NCI-H2029 (cell line): ENCODE results near the gene TRAPPC8.
A peak's percentile ranks its signal among the peaks of the same experiment; 100 is the strongest.
"Not testable (repeated sequence)": the region's sequence is repeated elsewhere in the genome, so short reads cannot be mapped to it uniquely, and the experiment has no call there.

ENCODE experiments used
- DNase-seq: peaks from one replicate; lab custom pipeline; 2025; lab: John Stamatoyannopoulos, UW

Gene TRAPPC8

GRCh38 chr18:31857526-31858106 lies 85.3 kb downstream of the TRAPPC8 start:
- DNase-seq, result no peak

GRCh38 chr18:31850844-31851243 lies 92.1 kb downstream of the TRAPPC8 start:
- DNase-seq, result no peak

- no peak for DNase-seq
Observed at GRCh38 chr18:31840499-31840898, 102.4 kb downstream of the TRAPPC8 start.

- no peak for DNase-seq
Observed at GRCh38 chr18:31837879-31838278, 105.0 kb downstream of the TRAPPC8 start.

- DNase-seq, result no peak
Observed at GRCh38 chr18:31835528-31836133, 107.3 kb downstream of the TRAPPC8 start.

GRCh38 chr18:31831903-31832302 lies 111.0 kb downstream of the TRAPPC8 start:
- no peak for DNase-seq

- no peak for DNase-seq
Observed at GRCh38 chr18:31830686-31831085, 112.2 kb downstream of the TRAPPC8 start.

- no peak for DNase-seq
Observed at GRCh38 chr18:31828613-31829012, 114.3 kb downstream of the TRAPPC8 start.

- DNase-seq, result not testable (repeated sequence)
Observed at GRCh38 chr18:31826673-31827325, 116.1 kb downstream of the TRAPPC8 start.

- no peak for DNase-seq
Observed at GRCh38 chr18:31825772-31826171, 117.2 kb downstream of the TRAPPC8 start.

GRCh38 chr18:31821545-31822171 lies 121.3 kb downstream of the TRAPPC8 start:
- DNase-seq, result no peak

GRCh38 chr18:31819925-31820229 lies 123.1 kb downstream of the TRAPPC8 start:
- DNase-seq, result no peak

GRCh38 chr18:31819106-31819924 lies 123.6 kb downstream of the TRAPPC8 start:
- peak; percentile 2 for DNase-seq

- DNase-seq, result no peak
Observed at GRCh38 chr18:31814132-31814531, 128.8 kb downstream of the TRAPPC8 start.

GRCh38 chr18:31810336-31811130 lies 132.4 kb downstream of the TRAPPC8 start:
- DNase-seq, result not testable (repeated sequence)

- DNase-seq, result not testable (repeated sequence)
Observed at GRCh38 chr18:31809049-31809448, 133.9 kb downstream of the TRAPPC8 start.

- DNase-seq, result no peak
Observed at GRCh38 chr18:31801078-31801477, 141.8 kb downstream of the TRAPPC8 start.

GRCh38 chr18:31799257-31799656 lies 143.7 kb downstream of the TRAPPC8 start:
- DNase-seq, result not testable (repeated sequence)

- no peak for DNase-seq
Observed at GRCh38 chr18:31798399-31798798, 144.5 kb downstream of the TRAPPC8 start.

GRCh38 chr18:31795747-31796146 lies 147.2 kb downstream of the TRAPPC8 start:
- no peak for DNase-seq

- no peak for DNase-seq
Observed at GRCh38 chr18:31793531-31793930, 149.4 kb downstream of the TRAPPC8 start.

- DNase-seq, result no peak
Observed at GRCh38 chr18:31792580-31792911, 150.4 kb downstream of the TRAPPC8 start.
